ENCODE data around the gene TBC1D2. TPM values are rescaled to one million over a fixed set of nuclear protein-coding genes. Genes with fewer than 3 reads are reported as not detected.

The TBC1D2 gene
- total and polyA plus RNA-seq, 2 of the 13 experiments (the other 11 are each of a cell fraction or from before 2014, with no cell fraction given): 2.0 to 2.8 TPM

GRCh38 chr9:98191671-98192502, 63.6 kb downstream of the TBC1D2 start (continued):
- TF ChIP-seq NONO (IDR thresholded peaks at IDR 0.05): no peak
- TF ChIP-seq NONO (CRISPR knock-in tag; conservative IDR thresholded peaks at IDR 0.05): no peak
- no peak for TF ChIP-seq SP5 (CRISPR knock-in tag; IDR thresholded peaks at IDR 0.05; ENCODE audit: borderline replicate concordance, low read depth)
- TF ChIP-seq TRAFD1 (CRISPR knock-in tag; IDR thresholded peaks at IDR 0.05; ENCODE audit: borderline replicate concordance): no peak
- 0 out of 2 replicates have a peak, but pooled peaks have one; percentile 7 for TF ChIP-seq ZNF414 (CRISPR knock-in tag; IDR thresholded peaks at IDR 0.05)
- TF ChIP-seq ZHX2 (IDR thresholded peaks at IDR 0.05; ENCODE audit: low read depth): no peak
- TF ChIP-seq ZHX2 (CRISPR knock-in tag; IDR thresholded peaks at IDR 0.05; ENCODE audit: borderline replicate concordance): no peak
- no peak for TF ChIP-seq ZNF564 (CRISPR knock-in tag; IDR thresholded peaks at IDR 0.05)
- TF ChIP-seq FOXJ3 (CRISPR knock-in tag; IDR thresholded peaks at IDR 0.05; ENCODE audit: borderline replicate concordance): no peak
- no peak for TF ChIP-seq BRD4 (CRISPR knock-in tag; IDR thresholded peaks at IDR 0.05)
- no peak for TF ChIP-seq RFX5 (IDR thresholded peaks at IDR 0.05; ENCODE audit: low read depth, low read length)
- TF ChIP-seq ZNF776 (CRISPR knock-in tag; IDR thresholded peaks at IDR 0.05): no peak; the same call in 1 of the 2 replicates
- TF ChIP-seq ZNF740 (CRISPR knock-in tag; IDR thresholded peaks at IDR 0.05): no peak
- TF ChIP-seq ZNF772 (CRISPR knock-in tag; IDR thresholded peaks at IDR 0.05): no peak; the same call in 1 of the 2 replicates
- TF ChIP-seq FOXC1 (CRISPR knock-in tag; IDR thresholded peaks at IDR 0.05; ENCODE audit: borderline replicate concordance): no peak

Measured in HepG2 (cell line).